HEK293 (cell line): ENCODE results near the gene TEX38.

Experiments used
- CTCF ChIA-PET: fragments of 350-600 bp; formaldehyde crosslinking; extraction: SDS; loops from one replicate; lab custom pipeline; 2021; ENCODE audit warnings: antibody characterized with exemption; lab: Yijun Ruan, JAX
- POLR2A ChIA-PET: fragments of 300-600 bp; formaldehyde crosslinking; extraction: SDS; loops from one replicate; lab custom pipeline; 2020; ENCODE audit warnings: antibody characterized with exemption, inconsistent platforms; lab: Yijun Ruan, JAX
- H3K27ac ChIP-seq: fragments of 200-500 bp; sonication (Bioruptor generic); 2 replicates; pipeline ENCODE4 v1.5.1; 2014; ENCODE audit warnings: low read depth, low read length, control low read depth, inconsistent platforms; ENCODE audit errors: extremely low read depth
- H3K36me3 ChIP-seq, 2 experiments: fragments of 200-500 bp in 1 of 2; sonication (Bioruptor generic) in 1 of 2; 1 replicate in 1 of 2; 2 replicates in 1 of 2; pipeline ENCODE4 v1.5.1; 2014 to 2017; ENCODE audit warnings: inconsistent platforms in 2 of 2, low read length in 2 of 2; ENCODE audit not compliant: control insufficient read depth in 2 of 2, insufficient read depth in 1 of 2
- H3K4me1 ChIP-seq: fragments of 200-500 bp; sonication (Bioruptor generic); 2 replicates; pipeline ENCODE4 v1.5.1; 2014; ENCODE audit warnings: mild to moderate bottlenecking, low read length, inconsistent platforms; ENCODE audit not compliant: control insufficient read depth, insufficient read depth
- H3K4me3 ChIP-seq: 2 replicates; pipeline ENCODE4 v1.5.1; 2011; ENCODE audit warnings: low read depth, mild to moderate bottlenecking, control low read depth, low read length, moderate library complexity
- H3K9me3 ChIP-seq: fragments of 200-500 bp; sonication (Bioruptor generic); 2 replicates; pipeline ENCODE4 v1.5.1; 2014; ENCODE audit warnings: low read depth, low read length, inconsistent platforms; ENCODE audit not compliant: control insufficient read depth, insufficient read depth
- RBAK ChIP-seq: fragments of 450-650 bp; formaldehyde crosslinking; IDR thresholded peaks from 2 replicates; pipeline ENCODE4 v1.5.1; 2016; ENCODE audit warnings: missing biosample characterization, missing genetic modification characterization
- SCRT1 ChIP-seq: fragments of 450-650 bp; formaldehyde crosslinking; IDR thresholded peaks from 2 replicates; pipeline ENCODE4 v1.5.1; 2016; ENCODE audit warnings: missing biosample characterization, missing genetic modification characterization, borderline replicate concordance
- ZBTB8A ChIP-seq: fragments of 450-650 bp; formaldehyde crosslinking; IDR thresholded peaks from 2 replicates; pipeline ENCODE4 v1.5.1; 2016; ENCODE audit warnings: missing biosample characterization, missing genetic modification characterization
- ZFP3 ChIP-seq: fragments of 450-650 bp; formaldehyde crosslinking; IDR thresholded peaks from 2 replicates; pipeline ENCODE4 v1.5.1; 2016; ENCODE audit warnings: low read depth, missing biosample characterization, missing genetic modification characterization
- ZNF121 ChIP-seq: fragments of 450-650 bp; formaldehyde crosslinking; IDR thresholded peaks from 2 replicates; pipeline ENCODE4 v1.5.1; 2016; ENCODE audit warnings: missing biosample characterization, missing genetic modification characterization
- ZNF302 ChIP-seq: fragments of 450-650 bp; formaldehyde crosslinking; IDR thresholded peaks from 2 replicates; pipeline ENCODE4 v1.5.1; 2016; ENCODE audit warnings: missing biosample characterization, missing genetic modification characterization, low read depth
- ZNF510 ChIP-seq: fragments of 450-650 bp; formaldehyde crosslinking; IDR thresholded peaks from 2 replicates; pipeline ENCODE4 v1.5.1; 2018; ENCODE audit warnings: mild to moderate bottlenecking, missing genetic modification characterization, missing biosample characterization; ENCODE audit not compliant: insufficient replicate concordance
- ZNF521 ChIP-seq: fragments of 450-650 bp; formaldehyde crosslinking; IDR thresholded peaks from 2 replicates; pipeline ENCODE4 v1.5.1; 2017; ENCODE audit warnings: missing biosample characterization, mild to moderate bottlenecking, missing genetic modification characterization
- TF ChIP-seq, protein P1 (sequence below): IDR thresholded peaks from 2 replicates; pipeline ENCODE4 v1.6.1; 2011; ENCODE audit warnings: mild to moderate bottlenecking, low read depth, low read length, borderline replicate concordance
- TF ChIP-seq, protein P2 (sequence below): fragments of 450-650 bp; formaldehyde crosslinking; IDR thresholded peaks from 2 replicates; pipeline ENCODE4 v1.5.1; 2017; ENCODE audit warnings: missing biosample characterization, missing genetic modification characterization
- TF ChIP-seq, protein P3 (sequence below): fragments of 450-650 bp; formaldehyde crosslinking; IDR thresholded peaks from 2 replicates; pipeline ENCODE4 v1.5.1; 2016; ENCODE audit warnings: missing biosample characterization, missing genetic modification characterization
- TF ChIP-seq, protein P4 (sequence below): fragments of 450-650 bp; formaldehyde crosslinking; IDR thresholded peaks from 2 replicates; pipeline ENCODE4 v1.5.1; 2016; ENCODE audit warnings: missing biosample characterization, missing genetic modification characterization
- TF ChIP-seq, protein P5 (sequence below): fragments of 450-650 bp; formaldehyde crosslinking; IDR thresholded peaks from 2 replicates; pipeline ENCODE4 v1.5.1; 2016; ENCODE audit warnings: missing biosample characterization, missing genetic modification characterization

Gene TEX38

DNA sequence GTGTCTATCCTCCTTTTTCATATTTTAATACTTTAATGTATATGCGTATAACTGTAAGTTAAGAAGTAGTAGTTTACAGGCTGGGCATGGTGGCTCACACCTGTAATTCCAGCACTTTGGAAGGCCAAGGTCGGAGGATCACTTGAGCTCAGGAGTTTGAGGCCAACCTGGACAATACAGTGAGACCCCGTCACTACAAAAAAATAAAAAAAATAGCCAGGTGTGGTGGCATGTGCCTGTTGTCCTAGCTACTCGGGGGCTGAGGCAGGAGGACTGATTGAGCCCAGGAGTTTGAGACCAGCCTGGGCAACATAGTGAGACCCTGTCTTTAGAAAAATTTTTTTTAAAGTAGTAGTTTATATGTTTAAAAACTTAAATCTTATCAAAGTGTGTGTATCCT is 25.8 kb upstream of the TEX38 start:
- peaks cover 5% of the 10 kb centered on the region for H3K4me1 ChIP-seq
- H3K36me3 ChIP-seq, result peaks cover 20 to 71% of the 10 kb centered on the region in 2 experiments
- no peak for TF ChIP-seq ZNF510
- peak; percentile 96 for TF ChIP-seq ZNF121
- no peak overlapping the region for H3K4me3 ChIP-seq
- ChIA-PET CTCF (interaction anchor here (0.6 kb wide), 1 partner anchor 101 kb away, joined by 3 read pairs; no protein-coding TSS in a partner anchor), POLR2A (no interaction called here)
- no peak overlapping the region for H3K27ac ChIP-seq
- H3K9me3 ChIP-seq, result no peaks in the 10 kb centered on the region

DNA sequence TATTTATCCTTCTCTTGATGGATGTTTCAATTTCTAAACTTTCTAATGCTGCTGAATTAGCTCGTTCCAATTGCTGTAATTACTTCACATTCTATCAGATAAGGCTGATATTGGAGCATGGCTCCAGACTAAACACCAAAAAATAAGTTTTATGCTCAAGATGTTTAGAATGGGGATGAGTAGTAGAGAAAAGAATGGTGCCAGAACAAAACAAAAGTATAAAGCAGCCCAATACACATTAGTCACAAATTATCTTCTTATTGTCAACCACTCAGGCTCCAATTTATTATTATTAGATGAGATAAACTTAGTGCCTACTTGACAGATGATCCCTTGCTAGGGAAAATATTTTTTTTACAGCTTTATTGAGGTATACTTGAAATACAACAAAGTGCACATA is 25.3 kb upstream of the TEX38 start:
- TF ChIP-seq, protein P1, sequence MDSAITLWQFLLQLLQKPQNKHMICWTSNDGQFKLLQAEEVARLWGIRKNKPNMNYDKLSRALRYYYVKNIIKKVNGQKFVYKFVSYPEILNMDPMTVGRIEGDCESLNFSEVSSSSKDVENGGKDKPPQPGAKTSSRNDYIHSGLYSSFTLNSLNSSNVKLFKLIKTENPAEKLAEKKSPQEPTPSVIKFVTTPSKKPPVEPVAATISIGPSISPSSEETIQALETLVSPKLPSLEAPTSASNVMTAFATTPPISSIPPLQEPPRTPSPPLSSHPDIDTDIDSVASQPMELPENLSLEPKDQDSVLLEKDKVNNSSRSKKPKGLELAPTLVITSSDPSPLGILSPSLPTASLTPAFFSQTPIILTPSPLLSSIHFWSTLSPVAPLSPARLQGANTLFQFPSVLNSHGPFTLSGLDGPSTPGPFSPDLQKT, result no peak
- TF ChIP-seq, protein P2, sequence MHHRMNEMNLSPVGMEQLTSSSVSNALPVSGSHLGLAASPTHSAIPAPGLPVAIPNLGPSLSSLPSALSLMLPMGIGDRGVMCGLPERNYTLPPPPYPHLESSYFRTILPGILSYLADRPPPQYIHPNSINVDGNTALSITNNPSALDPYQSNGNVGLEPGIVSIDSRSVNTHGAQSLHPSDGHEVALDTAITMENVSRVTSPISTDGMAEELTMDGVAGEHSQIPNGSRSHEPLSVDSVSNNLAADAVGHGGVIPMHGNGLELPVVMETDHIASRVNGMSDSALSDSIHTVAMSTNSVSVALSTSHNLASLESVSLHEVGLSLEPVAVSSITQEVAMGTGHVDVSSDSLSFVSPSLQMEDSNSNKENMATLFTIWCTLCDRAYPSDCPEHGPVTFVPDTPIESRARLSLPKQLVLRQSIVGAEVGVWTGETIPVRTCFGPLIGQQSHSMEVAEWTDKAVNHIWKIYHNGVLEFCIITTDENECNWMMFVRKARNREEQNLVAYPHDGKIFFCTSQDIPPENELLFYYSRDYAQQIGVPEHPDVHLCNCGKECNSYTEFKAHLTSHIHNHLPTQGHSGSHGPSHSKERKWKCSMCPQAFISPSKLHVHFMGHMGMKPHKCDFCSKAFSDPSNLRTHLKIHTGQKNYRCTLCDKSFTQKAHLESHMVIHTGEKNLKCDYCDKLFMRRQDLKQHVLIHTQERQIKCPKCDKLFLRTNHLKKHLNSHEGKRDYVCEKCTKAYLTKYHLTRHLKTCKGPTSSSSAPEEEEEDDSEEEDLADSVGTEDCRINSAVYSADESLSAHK, result no peak
- TF ChIP-seq, protein P3, sequence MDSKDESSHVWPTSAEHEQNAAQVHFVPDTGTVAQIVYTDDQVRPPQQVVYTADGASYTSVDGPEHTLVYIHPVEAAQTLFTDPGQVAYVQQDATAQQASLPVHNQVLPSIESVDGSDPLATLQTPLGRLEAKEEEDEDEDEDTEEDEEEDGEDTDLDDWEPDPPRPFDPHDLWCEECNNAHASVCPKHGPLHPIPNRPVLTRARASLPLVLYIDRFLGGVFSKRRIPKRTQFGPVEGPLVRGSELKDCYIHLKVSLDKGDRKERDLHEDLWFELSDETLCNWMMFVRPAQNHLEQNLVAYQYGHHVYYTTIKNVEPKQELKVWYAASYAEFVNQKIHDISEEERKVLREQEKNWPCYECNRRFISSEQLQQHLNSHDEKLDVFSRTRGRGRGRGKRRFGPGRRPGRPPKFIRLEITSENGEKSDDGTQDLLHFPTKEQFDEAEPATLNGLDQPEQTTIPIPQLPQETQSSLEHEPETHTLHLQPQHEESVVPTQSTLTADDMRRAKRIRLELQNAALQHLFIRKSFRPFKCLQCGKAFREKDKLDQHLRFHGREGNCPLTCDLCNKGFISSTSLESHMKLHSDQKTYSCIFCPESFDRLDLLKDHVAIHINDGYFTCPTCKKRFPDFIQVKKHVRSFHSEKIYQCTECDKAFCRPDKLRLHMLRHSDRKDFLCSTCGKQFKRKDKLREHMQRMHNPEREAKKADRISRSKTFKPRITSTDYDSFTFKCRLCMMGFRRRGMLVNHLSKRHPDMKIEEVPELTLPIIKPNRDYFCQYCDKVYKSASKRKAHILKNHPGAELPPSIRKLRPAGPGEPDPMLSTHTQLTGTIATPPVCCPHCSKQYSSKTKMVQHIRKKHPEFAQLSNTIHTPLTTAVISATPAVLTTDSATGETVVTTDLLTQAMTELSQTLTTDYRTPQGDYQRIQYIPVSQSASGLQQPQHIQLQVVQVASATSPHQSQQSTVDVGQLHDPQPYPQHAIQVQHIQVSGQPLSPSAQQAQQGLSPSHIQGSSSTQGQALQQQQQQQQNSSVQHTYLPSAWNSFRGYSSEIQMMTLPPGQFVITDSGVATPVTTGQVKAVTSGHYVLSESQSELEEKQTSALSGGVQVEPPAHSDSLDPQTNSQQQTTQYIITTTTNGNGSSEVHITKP (tag by site-specific recombination), result no peak
- Histone ChIP-seq H3K9me3 (no peaks in the 10 kb centered on the region), H3K4me1 (peaks cover 5% of the 10 kb centered on the region), H3K27ac (no peak overlapping the region), H3K4me3 (no peak overlapping the region), H3K36me3 (peaks cover 20 to 67% of the 10 kb centered on the region in 2 experiments)
- ChIA-PET CTCF (interaction anchor here (0.6 kb wide), 1 partner anchor 101 kb away, joined by 3 read pairs; no protein-coding TSS in a partner anchor), POLR2A (no interaction called here)

DNA sequence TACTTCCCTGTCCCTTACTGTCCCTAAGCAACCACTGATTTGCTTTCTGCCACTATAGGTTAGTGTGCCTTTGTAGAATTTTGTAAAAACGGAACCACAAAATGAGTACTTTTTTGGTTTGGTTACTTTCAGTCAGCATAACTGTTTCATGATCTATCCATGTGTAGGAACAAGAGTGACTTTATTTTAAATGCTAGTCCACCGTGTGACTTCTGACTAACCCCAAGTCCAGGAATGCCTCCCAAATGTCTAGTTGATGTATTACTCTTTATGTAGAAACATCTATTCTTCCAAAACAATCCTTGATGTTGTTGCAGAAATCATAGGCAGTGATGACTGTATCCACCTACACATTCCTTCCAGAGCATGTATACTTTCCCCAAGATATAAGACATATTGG is 24.8 kb upstream of the TEX38 start:
- TF ChIP-seq ZBTB8A (no peak), ZNF521 (no peak), SCRT1 (tag by site-specific recombination) (no peak), ZFP3 (tag by site-specific recombination) (no peak), ZNF302 (tag by site-specific recombination) (no peak), RBAK (tag by site-specific recombination) (no peak)
- TF ChIP-seq, protein P4, sequence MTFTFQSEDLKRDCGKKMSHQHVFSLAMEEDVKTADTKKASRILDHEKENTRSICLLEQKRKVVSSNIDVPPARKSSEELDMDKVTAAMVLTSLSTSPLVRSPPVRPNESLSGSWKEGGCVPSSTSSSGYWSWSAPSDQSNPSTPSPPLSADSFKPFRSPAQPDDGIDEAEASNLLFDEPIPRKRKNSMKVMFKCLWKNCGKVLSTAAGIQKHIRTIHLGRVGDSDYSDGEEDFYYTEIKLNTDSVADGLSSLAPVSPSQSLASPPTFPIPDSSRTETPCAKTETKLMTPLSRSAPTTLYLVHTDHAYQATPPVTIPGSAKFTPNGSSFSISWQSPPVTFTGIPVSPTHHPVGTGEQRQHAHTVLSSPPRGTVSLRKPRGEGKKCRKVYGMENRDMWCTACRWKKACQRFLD (tag by site-specific recombination), result no peak
- TF ChIP-seq, protein P5, sequence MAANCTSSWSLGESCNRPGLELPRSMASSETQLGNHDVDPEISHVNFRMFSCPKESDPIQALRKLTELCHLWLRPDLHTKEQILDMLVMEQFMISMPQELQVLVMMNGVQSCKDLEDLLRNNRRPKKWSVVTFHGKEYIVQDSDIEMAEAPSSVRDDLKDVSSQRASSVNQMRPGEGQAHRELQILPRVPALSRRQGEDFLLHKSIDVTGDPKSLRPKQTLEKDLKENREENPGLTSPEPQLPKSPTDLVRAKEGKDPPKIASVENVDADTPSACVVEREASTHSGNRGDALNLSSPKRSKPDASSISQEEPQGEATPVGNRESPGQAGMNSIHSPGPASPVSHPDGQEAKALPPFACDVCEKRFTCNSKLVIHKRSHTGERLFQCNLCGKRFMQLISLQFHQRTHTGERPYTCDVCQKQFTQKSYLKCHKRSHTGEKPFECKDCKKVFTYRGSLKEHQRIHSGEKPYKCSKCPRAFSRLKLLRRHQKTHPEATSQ (tag by site-specific recombination), result no peak
- H3K36me3 ChIP-seq, result peaks cover 20 to 64% of the 10 kb centered on the region in 2 experiments
- ChIA-PET POLR2A (no interaction called here), CTCF (no interaction called here)
- no peaks in the 10 kb centered on the region for H3K9me3 ChIP-seq
- H3K4me3 ChIP-seq, result no peak overlapping the region
- peaks cover 5% of the 10 kb centered on the region for H3K4me1 ChIP-seq
- H3K27ac ChIP-seq, result no peak overlapping the region
